ENCODE measurements around the gene PDE4B.

DNA sequence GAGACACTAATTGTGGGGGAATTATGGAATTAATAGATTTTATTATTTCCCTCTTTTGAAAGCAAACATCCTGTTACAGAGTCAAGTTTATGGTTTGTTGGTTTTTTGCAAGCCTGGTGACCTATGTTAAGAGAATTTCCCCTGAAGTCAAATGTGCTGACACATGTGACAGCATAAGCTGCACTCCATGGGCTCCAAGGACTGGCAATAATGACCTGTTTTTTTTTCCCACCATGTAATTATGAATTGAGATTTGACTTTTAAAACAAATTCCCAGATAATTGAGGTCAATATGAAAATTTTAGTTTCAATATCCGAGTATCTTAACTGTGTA is 498.8 kb downstream of the PDE4B start:
- TF ChIP-seq, protein P1, sequence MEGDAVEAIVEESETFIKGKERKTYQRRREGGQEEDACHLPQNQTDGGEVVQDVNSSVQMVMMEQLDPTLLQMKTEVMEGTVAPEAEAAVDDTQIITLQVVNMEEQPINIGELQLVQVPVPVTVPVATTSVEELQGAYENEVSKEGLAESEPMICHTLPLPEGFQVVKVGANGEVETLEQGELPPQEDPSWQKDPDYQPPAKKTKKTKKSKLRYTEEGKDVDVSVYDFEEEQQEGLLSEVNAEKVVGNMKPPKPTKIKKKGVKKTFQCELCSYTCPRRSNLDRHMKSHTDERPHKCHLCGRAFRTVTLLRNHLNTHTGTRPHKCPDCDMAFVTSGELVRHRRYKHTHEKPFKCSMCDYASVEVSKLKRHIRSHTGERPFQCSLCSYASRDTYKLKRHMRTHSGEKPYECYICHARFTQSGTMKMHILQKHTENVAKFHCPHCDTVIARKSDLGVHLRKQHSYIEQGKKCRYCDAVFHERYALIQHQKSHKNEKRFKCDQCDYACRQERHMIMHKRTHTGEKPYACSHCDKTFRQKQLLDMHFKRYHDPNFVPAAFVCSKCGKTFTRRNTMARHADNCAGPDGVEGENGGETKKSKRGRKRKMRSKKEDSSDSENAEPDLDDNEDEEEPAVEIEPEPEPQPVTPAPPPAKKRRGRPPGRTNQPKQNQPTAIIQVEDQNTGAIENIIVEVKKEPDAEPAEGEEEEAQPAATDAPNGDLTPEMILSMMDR (IDR thresholded peaks at IDR 0.05): no peak
- TF ChIP-seq POLR2A (IDR thresholded peaks at IDR 0.05): no peak
